ENCODE data around the gene SLC3A2. TPM values are rescaled to one million over a fixed set of nuclear protein-coding genes. Genes with fewer than 3 reads are reported as not detected.
A peak's percentile ranks its signal among the peaks of the same experiment; 100 is the strongest.

SLC3A2 gene
- total and polyA plus RNA-seq, 2 of the 13 experiments (the other 11 are each of a cell fraction or from before 2014, with no cell fraction given) = 213 to 226 TPM

GRCh38 chr11:62850911-62851806 lies 29.5 kb upstream of the SLC3A2 start:
- BruUV-seq (replicated peaks) = no TSS peak
- ChIA-PET CTCF (ENCODE audit: low intra/inter-chr PET ratio, low total read pairs) (no interaction called here), POLR2A (interaction anchor here (1.2 to 9.4 kb wide), 11 partner anchors 8 to 124 kb away, joined by 3 to 362 read pairs (median 6); partner anchors contain the start of genes HNRNPUL2, POLR2G, SLC3A2 and STX5)
- Histone ChIP-seq H3K79me2 (ENCODE audit: insufficient read depth, low read length) (peaks cover 34% of the 10 kb centered on the region), H3K36me3 (replicated peaks in 1 of 2; ENCODE audit: control insufficient read depth in 1 of 2, insufficient read depth in 2 of 2, low read length in 2 of 2) (peaks cover 11 to 33% of the 10 kb centered on the region in 2 experiments), H3K9ac (ENCODE audit: insufficient read depth, low read depth, low read length) (no peak overlapping the region; the same call in 1 of the 2 replicates), H3K4me1 (ENCODE audit: insufficient read depth, low read length) (peaks cover 57% of the 10 kb centered on the region), H4K20me1 (ENCODE audit: insufficient read depth, low read length) (peaks cover 37% of the 10 kb centered on the region), H3K4me3 (replicated peaks in 1 of 3; ENCODE audit: insufficient read depth in 1 of 3, low read depth in 2 of 3, low read length in 3 of 3) (no peak overlapping the region), H3K9me3 (ENCODE audit: low read length) (no peaks in the 10 kb centered on the region), H2AFZ (ENCODE audit: low read length) (no peak overlapping the region), H3K27ac (ENCODE audit: extremely low read length, insufficient read depth, low read length) (peak overlapping the region; percentile 51), H3K4me2 (ENCODE audit: low read depth, low read length) (no peak overlapping the region), H3K27me3 (ENCODE audit: control insufficient read depth in 1 of 2, insufficient read depth in 2 of 2, low read length in 2 of 2) (no peaks in the 10 kb centered on the region; a peak in 1 of 5 replicates)
- in situ Hi-C loops (cut with HindIII; ENCODE audit: extremely low pct_ligation_motif_present, low pct_unique_long_range_greater_than_20kb) (no loop called here), intact Hi-C loops (cut with micrococcal nuclease; ENCODE audit: unreplicated experiment) (no loop called here)
- no peak for FAIRE-seq
- 74% methylated on average over 13 of the region's 15 CpGs for WGBS (ENCODE audit: low lambda C conversion rate)
- ATAC-seq = peak; percentile 17
- peak; percentile 43 for DNase-seq (ENCODE audit: low spot score)
- TF ChIP-seq ZBTB20 (CRISPR knock-in tag; IDR thresholded peaks at IDR 0.05; ENCODE audit: borderline replicate concordance, low read depth) (no peak), RBM22 (optimal IDR thresholded peaks at IDR 0.05; ENCODE audit: low read length) (peak; percentile 97), MYPOP (CRISPR knock-in tag; IDR thresholded peaks at IDR 0.05) (no peak), PHF5A (CRISPR knock-in tag; IDR thresholded peaks at IDR 0.05; ENCODE audit: low read depth, unreplicated experiment) (peak; percentile 54), REPIN1 (CRISPR knock-in tag; IDR thresholded peaks at IDR 0.05; ENCODE audit: borderline replicate concordance, low read depth) (no peak; the same call in 1 of the 2 replicates), ZNF274 (CRISPR knock-in tag; IDR thresholded peaks at IDR 0.05) (no peak), KAT2B (IDR thresholded peaks at IDR 0.05; ENCODE audit: borderline replicate concordance, low read depth, low read length) (no peak), ZNF839 (CRISPR knock-in tag; IDR thresholded peaks at IDR 0.05; ENCODE audit: borderline replicate concordance) (no peak), ZNF777 (CRISPR knock-in tag; IDR thresholded peaks at IDR 0.05) (no peak), POLR2AphosphoS5 (IDR thresholded peaks at IDR 0.05; ENCODE audit: low read depth, low read length) (peak; percentile 49), RXRB (CRISPR knock-in tag; IDR thresholded peaks at IDR 0.05; ENCODE audit: borderline replicate concordance) (no peak), RARG (CRISPR knock-in tag; IDR thresholded peaks at IDR 0.05; ENCODE audit: low read depth) (no peak)
- TF ChIP-seq, protein P1, sequence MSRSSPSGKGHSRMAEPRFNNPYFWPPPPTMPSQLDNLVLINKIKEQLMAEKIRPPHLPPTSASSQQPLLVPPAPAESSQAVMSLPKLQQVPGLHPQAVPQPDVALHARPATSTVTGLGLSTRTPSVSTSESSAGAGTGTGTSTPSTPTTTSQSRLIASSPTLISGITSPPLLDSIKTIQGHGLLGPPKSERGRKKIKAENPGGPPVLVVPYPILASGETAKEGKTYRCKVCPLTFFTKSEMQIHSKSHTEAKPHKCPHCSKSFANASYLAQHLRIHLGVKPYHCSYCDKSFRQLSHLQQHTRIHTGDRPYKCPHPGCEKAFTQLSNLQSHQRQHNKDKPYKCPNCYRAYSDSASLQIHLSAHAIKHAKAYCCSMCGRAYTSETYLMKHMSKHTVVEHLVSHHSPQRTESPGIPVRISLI (CRISPR knock-in tag; IDR thresholded peaks at IDR 0.05; ENCODE audit: borderline replicate concordance) = peak; percentile 71; the same call in 1 of the 2 replicates
- TF ChIP-seq, protein P2, sequence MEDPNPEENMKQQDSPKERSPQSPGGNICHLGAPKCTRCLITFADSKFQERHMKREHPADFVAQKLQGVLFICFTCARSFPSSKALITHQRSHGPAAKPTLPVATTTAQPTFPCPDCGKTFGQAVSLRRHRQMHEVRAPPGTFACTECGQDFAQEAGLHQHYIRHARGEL (CRISPR knock-in tag; IDR thresholded peaks at IDR 0.05) = no peak
- TF ChIP-seq, protein P3, sequence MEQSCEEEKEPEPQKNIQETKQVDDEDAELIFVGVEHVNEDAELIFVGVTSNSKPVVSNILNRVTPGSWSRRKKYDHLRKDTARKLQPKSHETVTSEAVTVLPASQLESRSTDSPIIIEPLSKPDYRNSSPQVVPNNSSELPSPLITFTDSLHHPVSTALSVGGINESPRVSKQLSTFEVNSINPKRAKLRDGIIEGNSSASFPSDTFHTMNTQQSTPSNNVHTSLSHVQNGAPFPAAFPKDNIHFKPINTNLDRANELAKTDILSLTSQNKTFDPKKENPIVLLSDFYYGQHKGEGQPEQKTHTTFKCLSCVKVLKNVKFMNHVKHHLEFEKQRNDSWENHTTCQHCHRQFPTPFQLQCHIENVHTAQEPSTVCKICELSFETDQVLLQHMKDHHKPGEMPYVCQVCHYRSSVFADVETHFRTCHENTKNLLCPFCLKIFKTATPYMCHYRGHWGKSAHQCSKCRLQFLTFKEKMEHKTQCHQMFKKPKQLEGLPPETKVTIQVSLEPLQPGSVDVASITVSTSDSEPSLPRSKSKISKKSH (CRISPR knock-in tag; IDR thresholded peaks at IDR 0.05; ENCODE audit: borderline replicate concordance) = no peak
- TF ChIP-seq, protein P4, sequence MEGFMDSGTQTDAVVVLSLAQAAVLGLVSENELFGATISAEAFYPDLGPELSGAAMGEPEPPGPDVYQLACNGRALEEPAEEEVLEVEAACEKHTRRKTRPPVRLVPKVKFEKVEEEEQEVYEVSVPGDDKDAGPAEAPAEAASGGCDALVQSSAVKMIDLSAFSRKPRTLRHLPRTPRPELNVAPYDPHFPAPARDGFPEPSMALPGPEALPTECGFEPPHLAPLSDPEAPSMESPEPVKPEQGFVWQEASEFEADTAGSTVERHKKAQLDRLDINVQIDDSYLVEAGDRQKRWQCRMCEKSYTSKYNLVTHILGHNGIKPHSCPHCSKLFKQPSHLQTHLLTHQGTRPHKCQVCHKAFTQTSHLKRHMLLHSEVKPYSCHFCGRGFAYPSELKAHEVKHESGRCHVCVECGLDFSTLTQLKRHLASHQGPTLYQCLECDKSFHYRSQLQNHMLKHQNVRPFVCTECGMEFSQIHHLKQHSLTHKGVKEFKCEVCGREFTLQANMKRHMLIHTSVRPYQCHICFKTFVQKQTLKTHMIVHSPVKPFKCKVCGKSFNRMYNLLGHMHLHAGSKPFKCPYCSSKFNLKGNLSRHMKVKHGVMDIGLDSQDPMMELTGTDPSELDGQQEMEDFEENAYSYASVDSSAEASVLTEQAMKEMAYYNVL (CRISPR knock-in tag; IDR thresholded peaks at IDR 0.05; ENCODE audit: borderline replicate concordance) = 0 out of 2 replicates have a peak, but pooled peaks have one; percentile 20
